ENCODE results near the gene GATAD2A.
A peak's percentile ranks its signal among the peaks of the same experiment; 100 is the strongest.

GATAD2A gene

DNA sequence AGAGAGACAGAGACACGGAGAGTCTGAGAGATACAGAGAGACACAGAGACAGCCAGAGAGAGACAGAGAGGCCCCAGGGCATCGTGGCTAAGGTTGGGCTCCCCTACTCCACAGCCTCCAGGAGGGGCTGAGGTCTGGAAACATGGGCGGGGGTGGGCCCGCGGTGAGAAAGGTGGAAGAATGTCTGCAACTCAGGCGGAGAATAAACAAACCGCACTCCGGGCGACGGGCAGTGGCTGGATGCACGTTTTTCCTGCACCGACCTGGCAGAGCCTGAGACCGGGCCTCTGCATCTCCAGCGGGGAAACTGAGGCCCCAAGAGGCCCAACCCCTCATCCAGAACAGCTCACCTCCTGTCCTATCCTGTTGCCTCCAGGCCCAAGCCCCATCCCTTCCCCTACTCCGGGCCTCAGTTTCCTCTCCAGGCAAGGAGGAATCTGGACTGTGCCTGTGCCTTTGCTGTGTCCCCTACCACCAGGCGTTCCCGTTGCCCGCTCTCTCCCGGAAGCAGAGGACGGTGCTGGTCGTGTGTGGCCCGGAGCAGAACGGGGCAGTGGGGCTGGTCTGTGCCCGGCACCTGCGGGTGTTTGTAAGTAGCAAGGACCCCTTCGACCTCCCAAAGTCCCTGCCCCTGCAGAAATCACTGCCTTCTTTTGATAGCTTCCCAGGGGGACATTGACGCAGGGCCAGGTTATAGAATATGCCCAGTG is 129.2 kb downstream of the GATAD2A start:
- no peak for DNase-seq

GRCh38 chr19:19535311-19536191 is 130.1 kb downstream of the GATAD2A start:
- no peak for DNase-seq

DNA sequence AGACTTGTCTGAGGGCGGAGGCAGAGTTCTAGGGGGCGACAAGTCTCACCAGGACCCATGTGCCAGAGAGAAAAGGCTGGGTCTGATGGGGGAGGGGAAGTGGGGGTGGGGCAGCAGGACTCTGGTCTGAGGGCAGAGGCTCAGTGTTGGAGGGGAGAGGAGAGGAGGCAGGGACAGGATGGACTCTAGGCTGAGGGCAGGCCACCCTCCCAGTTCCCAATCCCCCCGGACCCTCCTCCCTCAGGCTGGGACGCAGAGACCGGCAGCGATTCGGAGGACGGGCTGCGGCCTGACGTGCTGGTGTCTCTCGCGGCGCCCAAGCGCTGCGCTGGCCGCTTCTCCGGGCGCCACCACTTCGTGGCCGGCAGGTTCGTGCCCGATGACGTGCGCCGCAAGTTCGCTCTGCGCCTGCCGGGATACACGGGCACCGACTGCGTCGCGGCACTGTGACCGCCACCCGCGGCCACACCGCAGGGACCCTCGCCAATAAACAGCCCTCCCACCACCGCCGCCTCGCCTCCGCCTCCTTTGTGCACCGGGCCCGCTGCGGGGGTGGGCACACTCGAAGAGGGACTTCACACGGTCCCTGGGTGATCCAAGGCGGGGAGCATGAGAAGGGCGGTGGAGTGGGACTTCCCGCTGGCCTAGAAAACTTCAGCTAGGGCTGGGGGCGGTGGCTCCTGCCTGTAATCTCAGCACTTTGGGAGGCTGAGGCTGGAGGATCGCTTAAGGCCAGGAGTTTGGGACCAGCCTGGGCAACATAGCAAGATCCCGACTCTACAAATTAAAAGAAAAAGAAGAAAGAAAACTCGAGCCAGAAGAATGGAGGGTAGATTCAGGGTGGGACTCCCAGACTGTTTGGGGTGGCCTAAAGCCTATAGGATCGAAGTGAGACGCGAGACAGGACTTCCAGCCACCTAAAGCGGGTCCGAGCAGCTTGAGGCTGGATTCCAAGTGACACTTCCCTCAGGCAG is 131.9 kb downstream of the GATAD2A start:
- DNase-seq: no peak

GRCh38 chr19:19538061-19538784 is 132.7 kb downstream of the GATAD2A start, which contains the start of gene CILP2:
Gene CILP2, plus strand, starts transcription at chr19:19538265. Its CDS starts 85 bp downstream, at chr19:19538350.
- peak; percentile 35 for DNase-seq

DNA sequence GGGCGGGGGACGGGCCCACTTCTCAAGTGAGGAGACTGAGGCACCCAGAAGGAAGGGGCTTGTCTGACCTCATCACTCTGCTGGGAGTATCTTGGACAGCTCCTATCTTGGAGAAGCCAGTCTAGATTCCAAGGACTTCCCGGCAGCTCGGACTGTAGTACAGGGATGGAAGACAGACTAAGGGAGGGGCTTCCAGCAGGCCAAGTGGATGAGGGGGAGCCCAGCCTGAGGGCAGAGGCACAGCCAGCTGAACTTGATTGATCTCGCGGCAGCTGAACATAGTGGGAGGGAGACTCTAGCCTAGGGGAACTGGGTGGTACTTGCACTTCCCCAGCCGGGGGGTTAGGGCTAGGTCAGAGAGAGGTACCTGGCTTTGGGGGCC is 133.3 kb downstream of the GATAD2A start:
- DNase-seq: no peak

DNA sequence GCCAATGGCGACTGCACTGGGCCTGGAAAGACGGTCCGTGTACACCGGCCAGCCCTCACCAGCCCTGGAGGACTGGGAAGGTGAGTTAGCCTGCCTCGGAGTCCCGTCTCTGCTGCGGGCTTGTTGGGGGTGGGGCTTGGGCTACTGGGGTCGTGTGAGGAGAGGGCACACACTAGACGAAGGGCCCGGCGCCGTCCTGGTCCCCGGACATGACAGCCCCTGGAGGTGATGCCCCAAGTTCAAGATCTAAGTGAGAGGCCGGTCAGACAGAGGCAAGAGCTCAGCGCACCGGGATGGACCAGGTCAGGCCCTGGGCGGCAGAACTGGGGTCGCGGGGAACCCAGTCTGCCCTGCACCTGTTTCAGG is 134.2 kb downstream of the GATAD2A start:
- no peak for DNase-seq

GRCh38 chr19:19540064-19540714 is 134.7 kb downstream of the GATAD2A start:
- peak; percentile 60 for DNase-seq

GRCh38 chr19:19540715-19541515 is 135.4 kb downstream of the GATAD2A start:
- DNase-seq: peak; percentile 78

- DNase-seq: no peak
Measured at GRCh38 chr19:19541616-19542015, 136.1 kb downstream of the GATAD2A start.

GRCh38 chr19:19542507-19542906 is 137.0 kb downstream of the GATAD2A start:
- DNase-seq: no peak

DNA sequence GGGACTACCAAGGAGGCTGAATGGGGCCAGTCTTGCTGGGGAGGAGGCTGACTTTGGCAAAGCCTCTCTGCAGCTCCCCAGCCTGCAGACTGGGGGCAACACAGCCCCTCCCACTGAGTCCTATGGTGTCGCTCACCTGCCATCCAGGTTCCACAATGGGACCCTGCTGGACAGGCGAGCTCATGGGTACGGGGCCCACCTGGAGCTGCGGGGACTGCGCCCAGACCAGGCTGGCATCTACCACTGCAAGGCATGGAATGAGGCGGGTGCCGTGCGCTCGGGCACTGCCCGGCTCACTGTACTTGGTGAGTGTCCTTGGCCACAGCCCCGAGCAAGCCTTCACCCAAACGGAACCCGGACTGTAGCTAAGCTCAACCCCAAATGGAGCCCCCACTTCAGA is 137.6 kb downstream of the GATAD2A start:
- no peak for DNase-seq

- no peak for DNase-seq
Measured at GRCh38 chr19:19543640-19544039, 138.2 kb downstream of the GATAD2A start.

DNA sequence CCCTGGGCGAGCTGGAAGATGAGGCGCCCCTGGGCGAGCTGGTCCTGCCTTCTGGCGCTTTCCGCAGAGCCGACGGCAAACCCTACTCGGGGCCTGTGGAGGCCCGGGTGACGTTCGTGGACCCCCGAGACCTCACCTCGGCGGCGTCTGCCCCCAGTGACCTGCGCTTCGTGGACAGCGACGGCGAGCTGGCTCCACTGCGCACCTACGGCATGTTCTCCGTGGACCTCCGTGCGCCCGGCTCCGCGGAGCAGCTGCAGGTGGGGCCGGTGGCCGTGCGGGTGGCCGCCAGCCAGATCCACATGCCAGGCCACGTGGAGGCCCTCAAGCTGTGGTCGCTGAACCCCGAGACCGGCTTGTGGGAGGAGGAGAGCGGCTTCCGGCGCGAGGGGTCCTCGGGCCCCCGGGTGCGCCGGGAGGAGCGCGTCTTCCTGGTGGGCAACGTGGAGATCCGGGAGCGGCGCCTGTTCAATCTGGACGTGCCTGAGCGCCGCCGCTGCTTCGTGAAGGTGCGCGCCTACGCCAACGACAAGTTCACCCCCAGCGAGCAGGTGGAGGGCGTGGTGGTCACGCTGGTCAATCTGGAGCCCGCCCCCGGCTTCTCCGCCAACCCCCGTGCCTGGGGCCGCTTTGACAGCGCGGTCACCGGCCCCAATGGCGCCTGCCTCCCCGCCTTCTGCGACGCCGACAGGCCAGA is 138.9 kb downstream of the GATAD2A start:
- no peak for DNase-seq

DNA sequence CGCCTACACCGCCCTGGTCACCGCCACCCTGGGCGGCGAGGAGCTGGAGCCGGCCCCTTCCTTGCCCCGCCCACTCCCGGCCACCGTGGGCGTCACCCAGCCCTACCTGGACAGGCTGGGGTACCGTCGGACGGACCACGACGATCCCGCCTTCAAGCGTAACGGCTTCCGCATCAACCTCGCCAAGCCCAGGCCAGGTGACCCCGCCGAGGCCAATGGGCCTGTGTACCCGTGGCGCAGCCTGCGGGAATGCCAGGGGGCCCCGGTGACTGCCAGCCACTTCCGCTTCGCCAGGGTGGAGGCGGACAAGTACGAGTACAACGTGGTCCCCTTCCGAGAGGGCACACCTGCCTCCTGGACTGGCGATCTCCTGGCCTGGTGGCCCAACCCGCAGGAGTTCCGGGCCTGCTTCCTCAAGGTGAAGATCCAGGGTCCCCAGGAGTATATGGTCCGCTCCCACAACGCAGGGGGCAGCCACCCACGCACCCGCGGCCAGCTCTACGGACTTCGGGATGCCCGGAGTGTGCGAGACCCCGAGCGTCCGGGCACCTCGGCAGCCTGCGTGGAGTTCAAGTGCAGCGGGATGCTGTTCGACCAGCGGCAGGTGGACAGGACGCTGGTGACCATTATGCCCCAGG is 139.6 kb downstream of the GATAD2A start:
- DNase-seq: no peak

DNA sequence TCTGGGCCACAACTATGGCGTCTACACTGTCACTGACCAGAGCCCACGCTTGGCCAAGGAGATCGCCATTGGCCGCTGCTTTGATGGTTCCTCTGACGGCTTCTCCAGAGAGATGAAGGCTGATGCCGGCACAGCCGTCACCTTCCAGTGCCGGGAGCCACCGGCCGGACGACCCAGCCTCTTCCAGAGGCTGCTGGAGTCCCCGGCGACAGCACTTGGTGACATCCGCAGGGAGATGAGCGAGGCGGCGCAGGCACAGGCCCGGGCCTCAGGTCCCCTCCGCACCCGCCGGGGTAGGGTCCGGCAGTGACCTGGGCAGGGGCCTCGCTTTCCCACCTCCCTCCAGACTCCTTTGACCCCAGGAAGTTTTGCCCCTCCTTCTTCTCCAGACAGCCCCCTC is 140.2 kb downstream of the GATAD2A start:
- DNase-seq: no peak

DNA sequence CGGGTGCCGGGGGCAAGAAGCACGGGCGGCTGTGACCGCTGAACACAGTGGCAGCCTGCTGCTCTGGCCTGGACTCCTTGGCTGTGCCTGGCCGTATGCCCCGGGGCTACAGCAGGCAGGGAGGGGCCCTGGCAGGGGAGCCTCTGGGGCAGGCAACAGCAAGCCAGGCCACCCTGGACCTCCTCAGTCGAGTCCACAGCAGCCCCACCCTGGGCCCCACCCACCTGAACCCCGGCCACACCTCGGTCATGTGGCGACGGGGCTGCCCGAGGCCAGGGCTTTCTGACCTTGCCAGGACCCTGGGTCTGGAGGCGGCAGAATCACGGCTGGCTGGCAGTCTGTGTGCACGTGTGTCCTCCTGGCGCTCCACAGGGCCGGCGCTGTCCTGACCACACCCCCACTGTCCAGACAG is 141.3 kb downstream of the GATAD2A start:
- DNase-seq: no peak

DNA sequence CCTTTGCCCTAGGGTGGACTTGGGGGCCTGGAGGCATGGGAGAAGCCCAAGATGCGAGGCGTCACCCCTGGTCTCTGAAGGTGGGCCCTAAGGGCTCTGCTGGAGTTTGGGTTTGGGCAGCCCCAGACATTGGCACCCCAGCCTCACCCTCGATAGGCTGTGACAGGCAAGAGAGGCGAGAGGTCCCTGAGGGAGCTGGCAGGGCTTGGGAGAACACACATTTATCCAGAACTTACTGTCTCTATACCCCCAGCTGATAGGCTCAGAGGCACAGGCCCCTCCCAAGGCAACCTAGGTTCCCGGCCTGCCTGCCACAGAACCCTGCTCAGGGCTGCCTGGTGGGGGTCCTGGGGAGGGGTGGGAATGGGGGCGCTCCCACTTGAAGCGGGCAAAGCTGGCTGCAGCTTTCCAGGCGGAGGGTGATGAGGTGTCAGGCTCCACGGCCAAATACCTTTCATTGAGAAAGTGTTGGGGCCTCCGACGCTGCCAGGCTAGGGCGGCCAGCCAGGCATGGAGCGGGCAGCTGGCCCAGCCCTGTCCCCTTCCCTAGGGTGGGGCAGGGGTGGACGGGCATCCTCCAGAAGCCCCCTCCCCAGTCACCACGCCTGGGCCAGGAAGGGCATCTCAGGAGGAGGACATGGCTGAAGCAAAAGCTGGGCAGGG is 142.3 kb downstream of the GATAD2A start:
- no peak for DNase-seq

DNA sequence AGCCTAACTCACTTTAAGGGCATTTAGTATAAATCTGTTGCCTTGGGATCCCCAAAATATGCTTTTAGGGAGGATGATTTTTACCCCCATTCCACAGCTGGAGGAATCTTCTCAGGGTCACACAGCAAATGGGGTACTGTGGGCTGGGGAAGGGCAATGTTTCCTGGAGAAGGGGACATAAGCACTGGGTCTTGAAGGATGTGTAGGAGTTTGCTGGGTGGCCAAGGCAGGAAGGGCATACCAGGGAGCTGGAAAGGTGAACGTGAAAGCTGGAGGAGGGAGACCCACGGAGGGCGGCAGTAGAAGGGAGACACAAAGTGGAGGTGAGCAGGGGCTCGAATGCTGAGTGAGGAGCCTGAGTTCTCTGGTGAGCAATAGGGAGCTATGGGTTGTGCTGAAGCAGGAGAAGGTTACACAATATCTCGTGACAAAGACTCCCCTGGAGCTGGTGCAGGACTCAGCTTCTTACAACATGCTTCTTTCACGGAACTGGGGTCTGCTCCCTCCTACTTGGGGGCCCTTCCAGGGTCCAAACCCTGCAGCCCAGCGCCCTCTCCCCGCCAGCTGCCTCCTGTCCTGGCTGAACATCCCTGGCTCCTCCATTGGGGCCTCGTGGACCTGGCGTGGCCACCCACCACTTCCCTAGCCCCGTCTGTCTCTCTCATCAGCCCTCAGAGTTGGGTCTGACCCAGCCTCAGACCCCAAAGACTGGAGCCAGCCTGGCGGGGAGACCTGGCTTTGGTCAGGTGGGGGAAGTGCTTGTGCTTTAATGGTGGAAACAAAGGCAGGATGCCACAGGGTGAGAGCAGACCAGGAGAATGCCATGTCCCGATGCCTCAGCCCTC is 143.7 kb downstream of the GATAD2A start:
- no peak for DNase-seq

Data from activated CD4-positive, alpha-beta T cell treated with anti-CD3 and anti-CD28 coated beads, Interleukin-2, amount 50 U/mL, for 1 hour (primary cell).